PC-9 (cell line): Measurements from ENCODE around the gene SCGB1A1. TPM values are rescaled to one million over a fixed set of nuclear protein-coding genes. Genes with fewer than 3 reads are reported as not detected.

ENCODE experiments used
- BruUV-seq: library from RNA; stranded (reverse); fragments of 400-500 nt; replicated peaks from 2 replicates; lab custom pipeline; 2021; lab: Mats Ljungman, UMichigan
- CTCF ChIA-PET: fragments of 300-600 bp; sonication (Branson Sonifier 250); formaldehyde crosslinking; loops from one replicate; lab custom pipeline; 2022; ENCODE audit warnings: antibody characterized with exemption; lab: Charles Lee
- POLR2A ChIA-PET: fragments of 300-600 bp; sonication (Branson Sonifier 250); formaldehyde crosslinking; loops from one replicate; lab custom pipeline; 2022; ENCODE audit warnings: antibody characterized with exemption; ENCODE audit not compliant: unreplicated experiment; lab: Charles Lee
- DNase-seq, 2 experiments: peaks; one replicate each; pipeline versions ENCODE4 v3.0.0 to v3.0.0-alpha.2; 2015 to 2022; ENCODE audit warnings: mixed read lengths in 1 of 2
- H2AFZ ChIP-seq: fragments of 200-600 bp; sonication (generic); 2 replicates; pipeline ENCODE4 v1.8.1; 2017; ENCODE audit warnings: antibody characterized with exemption
- H3F3A ChIP-seq: fragments of 200-600 bp; sonication (generic); 2 replicates; pipeline ENCODE4 v1.8.1; 2017; ENCODE audit warnings: antibody characterized with exemption, mild to moderate bottlenecking, low read depth; ENCODE audit not compliant: insufficient read depth
- H3K27ac ChIP-seq: fragments of 200-600 bp; sonication (generic); 2 replicates; pipeline ENCODE4 v1.6.1; 2016; ENCODE audit warnings: mixed run types
- H3K27me3 ChIP-seq: fragments of 200-600 bp; sonication (generic); 2 replicates; pipeline ENCODE4 v1.6.1; 2016; ENCODE audit warnings: low read depth, mixed run types; ENCODE audit not compliant: insufficient read depth
- H3K36me3 ChIP-seq: fragments of 200-600 bp; sonication (generic); 2 replicates; pipeline ENCODE4 v1.6.1; 2016; ENCODE audit warnings: low read depth, mixed run types
- H3K4me1 ChIP-seq: fragments of 200-600 bp; sonication (generic); replicated peaks from 2 replicates; pipeline ENCODE4 v1.6.1; 2016; ENCODE audit warnings: mixed run types; ENCODE audit not compliant: insufficient read depth
- H3K4me2 ChIP-seq: fragments of 200-600 bp; sonication (generic); 2 replicates; pipeline ENCODE4 v1.6.1; 2017; ENCODE audit warnings: mixed run types
- H3K4me3 ChIP-seq: fragments of 200-600 bp; sonication (generic); 2 replicates; pipeline ENCODE4 v1.6.1; 2016; ENCODE audit warnings: mixed run types
- H3K79me2 ChIP-seq: fragments of 200-600 bp; sonication (generic); 2 replicates; pipeline ENCODE4 v1.6.1; 2017; ENCODE audit warnings: low read depth, mixed run types
- H3K9me2 ChIP-seq: fragments of 200-600 bp; sonication (generic); 2 replicates; pipeline ENCODE4 v1.8.1; 2017; ENCODE audit warnings: mild to moderate bottlenecking; ENCODE audit not compliant: insufficient read depth
- H3K9me3 ChIP-seq: fragments of 200-600 bp; sonication (generic); 2 replicates; pipeline ENCODE4 v1.8.1; 2016; ENCODE audit warnings: low read depth; ENCODE audit not compliant: insufficient read depth
- H4K20me1 ChIP-seq: fragments of 200-600 bp; sonication (generic); 2 replicates; pipeline ENCODE4 v1.8.1; 2017; ENCODE audit not compliant: insufficient read depth
- CTCF ChIP-seq: fragments of 200-600 bp; sonication (generic); conservative IDR thresholded peaks from 2 replicates; pipeline ENCODE4 v1.6.1; 2017; ENCODE audit warnings: mixed run types, antibody characterized with exemption, mild to moderate bottlenecking, moderate library complexity
- EZH2 ChIP-seq: fragments of 200-600 bp; sonication (generic); IDR thresholded peaks from 2 replicates; pipeline ENCODE4 v1.8.0; 2017; ENCODE audit warnings: antibody characterized with exemption, low read depth
- intact Hi-C: fragments of 100-400 bp; cut with micrococcal nuclease; formaldehyde crosslinking; loops from one replicate; pipeline ENCODE4 v1.10.0; 2022; ENCODE audit not compliant: unreplicated experiment
- total RNA-seq: library from RNA; stranded (reverse); gene quantifications from 2 replicates; pipeline ENCODE4 v1.2.3, GENCODE V29; 2021

The SCGB1A1 gene
- total RNA-seq, 1 experiment from 2014 or later, result not detected

- Histone ChIP-seq H3K27me3 (no peaks in the 10 kb centered on the region), H3K27ac (peak overlapping the region; percentile 93), H2AFZ (0 out of 2 replicates have a peak overlapping the region, but pooled peaks have one; percentile 14), H3K36me3 (no peaks in the 10 kb centered on the region), H3K4me3 (peak overlapping the region; percentile 1; the same call in 1 of the 2 replicates), H3K9me2 (no peaks in the 10 kb centered on the region), H4K20me1 (no peaks in the 10 kb centered on the region), H3K79me2 (no peaks in the 10 kb centered on the region), H3K9me3 (no peaks in the 10 kb centered on the region), H3K4me2 (peak overlapping the region; percentile 66), H3K4me1 (peaks cover 39% of the 10 kb centered on the region), H3F3A (peaks cover 52% of the 10 kb centered on the region)
- no peak for TF ChIP-seq CTCF
- no peak for TF ChIP-seq EZH2
- ChIA-PET CTCF (no interaction called here), POLR2A (no interaction called here)
- DNase-seq, result peak; percentile 68 to 88
- BruUV-seq, result no TSS peak
- intact Hi-C loops, result no loop called here
These were observed 53.4 kb downstream of the SCGB1A1 start for GRCh38 chr11:62472063-62472884.

Other genes starting within 250 kb of the SCGB1A1 start
- not detected in 2 replicates for gene SCGB1D1, start 228.8 kb upstream of the SCGB1A1 start, total RNA-seq
- gene SCGB2A1, start 210.4 kb upstream of the SCGB1A1 start, total RNA-seq, result not detected in 2 replicates
- not detected in 2 replicates for gene SCGB1D2, start 176.8 kb upstream of the SCGB1A1 start, total RNA-seq
- not detected in 2 replicates for gene SCGB2A2, start 148.9 kb upstream of the SCGB1A1 start, total RNA-seq
- gene SCGB1D4, start 120.0 kb upstream of the SCGB1A1 start, total RNA-seq, result not detected in 2 replicates
- 6.2 and 8.4 TPM in 2 replicates for gene ASRGL1, start 81.6 kb upstream of the SCGB1A1 start, total RNA-seq
- 632 and 734 TPM in 2 replicates for gene AHNAK, start 127.8 kb downstream of the SCGB1A1 start, total RNA-seq
- 1,773 and 2,008 TPM in 2 replicates for gene EEF1G, start 154.9 kb downstream of the SCGB1A1 start, total RNA-seq
- 39.3 and 40.5 TPM in 2 replicates for gene TUT1, start 172.5 kb downstream of the SCGB1A1 start, total RNA-seq
- 96.6 and 120 TPM in 2 replicates for gene MTA2, start 182.8 kb downstream of the SCGB1A1 start, total RNA-seq
- gene EML3, start 193.7 kb downstream of the SCGB1A1 start, total RNA-seq, result 83.2 and 84.2 TPM in 2 replicates
- gene ROM1, start 194.2 kb downstream of the SCGB1A1 start, total RNA-seq, result 6.2 and 7.0 TPM in 2 replicates
- 38.9 and 60.5 TPM in 2 replicates for gene B3GAT3, start 203.0 kb downstream of the SCGB1A1 start, total RNA-seq
- 478 and 525 TPM in 2 replicates for gene GANAB, start 227.6 kb downstream of the SCGB1A1 start, total RNA-seq
- 28.2 and 31.5 TPM in 2 replicates for gene INTS5, start 234.3 kb downstream of the SCGB1A1 start, total RNA-seq
- 86.7 and 94.9 TPM in 2 replicates for gene C11orf98, start 246.2 kb downstream of the SCGB1A1 start, total RNA-seq
- 19.2 and 51.9 TPM in 2 replicates for gene CSKMT, start 246.3 kb downstream of the SCGB1A1 start, total RNA-seq